Gastrocnemius medialis (tissue), 4 donors: ENCODE results near the gene SART3.

Experiments
- CTCF ChIP-seq, 5 experiments: fragments of 450-650 bp in 3 of 5; fragments of 200-600 bp in 2 of 5; sonication (generic) in 2 of 5; IDR thresholded peaks in 4 of 5; conservative IDR thresholded peaks in 1 of 5; 1 replicate in 4 of 5; 2 replicates in 1 of 5; pipeline ENCODE4 v1.5.1; 2016 to 2019; ENCODE audit warnings: antibody characterized with exemption in 5 of 5, mild to moderate bottlenecking in 3 of 5, moderate library complexity in 3 of 5
- POLR2A ChIP-seq, 2 donors: fragments of 450-650 bp; IDR thresholded peaks; one replicate each; pipeline ENCODE4 v1.6.1; 2017; ENCODE audit warnings: antibody characterized with exemption in 2 of 2, mild to moderate bottlenecking in 2 of 2, moderate library complexity in 2 of 2

GRCh38 chr12:108502922-108503321 is 58.1 kb downstream of the SART3 start:
- TF ChIP-seq POLR2A (IDR thresholded peaks at IDR 0.05) (no peak), CTCF (IDR thresholded peaks at IDR 0.05 in 4 of 5, conservative IDR thresholded peaks at IDR 0.05 in 1 of 5) (no peak)
